ENCODE data around the gene CDHR5. TPM values are rescaled to one million over a fixed set of nuclear protein-coding genes. Genes with fewer than 3 reads are reported as not detected.
A peak's percentile ranks its signal among the peaks of the same experiment; 100 is the strongest.

CDHR5 gene
- total RNA-seq, 1 donor from 2014 or later = 0.24 TPM

- no peak for TF ChIP-seq CTCF (IDR thresholded peaks at IDR 0.05; ENCODE audit: unreplicated experiment)
- DNase-seq (ENCODE audit: low spot score, unreplicated experiment) = no peak
- Mint-ChIP-seq H3K36me3 (ENCODE audit: insufficient read depth) (peaks cover 17% of the 10 kb centered on the region), H3K9me3 (ENCODE audit: low read depth) (no peaks in the 10 kb centered on the region), H3K27ac (no peak overlapping the region), H3K27me3 (peaks cover 36% of the 10 kb centered on the region), H3K4me3 (ENCODE audit: low read depth) (no peak overlapping the region), H3K4me1 (ENCODE audit: low read depth) (peaks cover 1% of the 10 kb centered on the region)
Measured at GRCh38 chr11:630871-631270, 6.1 kb upstream of the CDHR5 start.

- Mint-ChIP-seq H3K36me3 (ENCODE audit: insufficient read depth) (peaks cover 14% of the 10 kb centered on the region), H3K27ac (no peak overlapping the region), H3K9me3 (ENCODE audit: low read depth) (no peaks in the 10 kb centered on the region), H3K27me3 (peaks cover 23% of the 10 kb centered on the region), H3K4me1 (ENCODE audit: low read depth) (no peaks in the 10 kb centered on the region), H3K4me3 (ENCODE audit: low read depth) (no peak overlapping the region)
- no peak for DNase-seq (ENCODE audit: low spot score, unreplicated experiment)
- no peak for TF ChIP-seq CTCF (IDR thresholded peaks at IDR 0.05; ENCODE audit: unreplicated experiment)
Measured at GRCh38 chr11:629237-629583, 4.5 kb upstream of the CDHR5 start.

GRCh38 chr11:628056-628455 lies 3.3 kb upstream of the CDHR5 start:
- Mint-ChIP-seq H3K4me3 (ENCODE audit: low read depth) (peak overlapping the region; percentile 20), H3K27ac (peak overlapping the region; percentile 62), H3K9me3 (ENCODE audit: low read depth) (no peaks in the 10 kb centered on the region), H3K36me3 (ENCODE audit: insufficient read depth) (peaks cover 14% of the 10 kb centered on the region), H3K27me3 (peaks cover 23% of the 10 kb centered on the region), H3K4me1 (ENCODE audit: low read depth) (no peaks in the 10 kb centered on the region)
- no peak for TF ChIP-seq CTCF (IDR thresholded peaks at IDR 0.05; ENCODE audit: unreplicated experiment)
- no peak for DNase-seq (ENCODE audit: low spot score, unreplicated experiment)

- no peak overlapping the region for H3K4me3 Mint-ChIP-seq (ENCODE audit: low read depth)
- DNase-seq (ENCODE audit: low spot score, unreplicated experiment) = no peak
- no peak for TF ChIP-seq CTCF (IDR thresholded peaks at IDR 0.05; ENCODE audit: unreplicated experiment)
- peaks cover 23% of the 10 kb centered on the region for H3K27me3 Mint-ChIP-seq
- H3K9me3 Mint-ChIP-seq (ENCODE audit: low read depth) = no peaks in the 10 kb centered on the region
- no peaks in the 10 kb centered on the region for H3K4me1 Mint-ChIP-seq (ENCODE audit: low read depth)
- peaks cover 9% of the 10 kb centered on the region for H3K36me3 Mint-ChIP-seq (ENCODE audit: insufficient read depth)
- no peak overlapping the region for H3K27ac Mint-ChIP-seq
Measured at GRCh38 chr11:627308-627576, 2.5 kb upstream of the CDHR5 start.

GRCh38 chr11:626475-627307 lies 1.9 kb upstream of the CDHR5 start, which contains the start of gene SCT:
TSS of gene SCT (minus strand) at chr11:627181. CDS start at chr11:627143, 38 bp downstream.
- H3K27ac Mint-ChIP-seq = peak within 1 kb of the TSS; percentile 62
- DNase-seq (ENCODE audit: low spot score, unreplicated experiment) = no peak
- H3K4me3 Mint-ChIP-seq (ENCODE audit: low read depth) = peak within 1 kb of the TSS; percentile 14
- peaks cover 9% of the 10 kb centered on the region for H3K36me3 Mint-ChIP-seq (ENCODE audit: insufficient read depth)
- TF ChIP-seq CTCF (IDR thresholded peaks at IDR 0.05; ENCODE audit: unreplicated experiment) = no peak
- H3K4me1 Mint-ChIP-seq (ENCODE audit: low read depth) = no peaks in the 10 kb centered on the region
- H3K27me3 Mint-ChIP-seq = peaks cover 23% of the 10 kb centered on the region
- H3K9me3 Mint-ChIP-seq (ENCODE audit: low read depth) = no peaks in the 10 kb centered on the region

All from progenitor cell of endocrine pancreas (in vitro differentiated cells).